Hepatocyte (in vitro differentiated cells): ENCODE measurements around the gene FREY1. TPM values are rescaled to one million over a fixed set of nuclear protein-coding genes. Genes with fewer than 3 reads are reported as not detected.
A peak's percentile ranks its signal among the peaks of the same experiment; 100 is the strongest.

Source experiments
- DNase-seq: peaks from one replicate; pipeline ENCODE4 v3.0.0-alpha.2; 2016; ENCODE audit warnings: low spot score
- H2AFZ ChIP-seq: fragments of 200-600 bp; sonication (generic); 2 replicates; pipeline ENCODE4 v1.6.0; 2016; ENCODE audit warnings: antibody characterized with exemption, mild to moderate bottlenecking
- H3K27ac ChIP-seq: fragments of 200-600 bp; sonication (generic); 2 replicates; pipeline ENCODE4 v1.5.1; 2016; ENCODE audit warnings: mild to moderate bottlenecking
- H3K27me3 ChIP-seq: fragments of 200-600 bp; sonication (generic); 2 replicates; pipeline ENCODE4 v1.6.1; 2016
- H3K36me3 ChIP-seq: fragments of 200-600 bp; sonication (generic); replicated peaks from 2 replicates; pipeline ENCODE4 v1.5.1; 2016; ENCODE audit warnings: low read depth; ENCODE audit not compliant: insufficient read depth
- H3K4me1 ChIP-seq: fragments of 200-600 bp; sonication (generic); 2 replicates; pipeline ENCODE4 v1.5.1; 2016; ENCODE audit warnings: mild to moderate bottlenecking, moderate library complexity; ENCODE audit not compliant: insufficient read depth
- H3K4me2 ChIP-seq: fragments of 200-600 bp; sonication (generic); 2 replicates; pipeline ENCODE4 v1.6.0; 2016
- H3K4me3 ChIP-seq: fragments of 200-600 bp; sonication (generic); 2 replicates; pipeline ENCODE4 v1.5.1; 2016; ENCODE audit warnings: mild to moderate bottlenecking
- H3K79me2 ChIP-seq: fragments of 200-600 bp; sonication (generic); 2 replicates; pipeline ENCODE4 v1.6.0; 2017; ENCODE audit warnings: mild to moderate bottlenecking
- H3K9me2 ChIP-seq: fragments of 200-600 bp; sonication (generic); replicated peaks from 2 replicates; pipeline ENCODE4 v1.6.0; 2017; ENCODE audit warnings: mild to moderate bottlenecking; ENCODE audit not compliant: insufficient read depth
- H3K9me3 ChIP-seq: fragments of 200-600 bp; sonication (generic); 2 replicates; pipeline ENCODE4 v1.5.1; 2016; ENCODE audit warnings: low read depth, mild to moderate bottlenecking
- H4K20me1 ChIP-seq: fragments of 200-600 bp; sonication (generic); 2 replicates; pipeline ENCODE4 v1.6.0; 2016; ENCODE audit warnings: mild to moderate bottlenecking; ENCODE audit not compliant: insufficient read depth, poor library complexity, severe bottlenecking
- CTCF ChIP-seq: fragments of 200-600 bp; sonication (generic); IDR thresholded peaks from 2 replicates; pipeline ENCODE4 v1.5.1; 2016; ENCODE audit warnings: antibody characterized with exemption, mild to moderate bottlenecking; ENCODE audit not compliant: poor library complexity
- EZH2 ChIP-seq: fragments of 200-600 bp; sonication (generic); IDR thresholded peaks from 2 replicates; pipeline ENCODE4 v1.6.1; 2016; ENCODE audit warnings: antibody characterized with exemption, mild to moderate bottlenecking, borderline replicate concordance
- EZH2phosphoT487 ChIP-seq: fragments of 200-600 bp; sonication (generic); IDR thresholded peaks from one replicate; pipeline ENCODE4 v1.6.1; 2018; ENCODE audit warnings: antibody characterized with exemption, mild to moderate bottlenecking, low read depth, moderate library complexity; ENCODE audit not compliant: unreplicated experiment, severe bottlenecking
- WGBS: methylation state at CpG from one replicate; pipeline ENCODE4 v1.1.6; 2016; ENCODE audit warnings: low lambda C conversion rate; ENCODE audit errors: missing lambda C conversion rate; 5-methylcytosine and 5-hydroxymethylcytosine counted together
- polyA plus RNA-seq: library from polyadenylated mRNA; unstranded; fragments of >200 nt; fragmentation: Nextera tagmentation; extraction: Ambion mirVana; gene quantifications from 2 replicates; pipeline ENCODE4 v1.2.1, GENCODE V29; 2016
- total RNA-seq: library from RNA; depleted of rRNA; stranded (reverse); fragments of >200 nt; gene quantifications from 2 replicates; pipeline ENCODE4 v1.2.3, GENCODE V29; 2014

Gene FREY1
- total and polyA plus RNA-seq, 2 experiments from 2014 or later: not detected

GRCh38 chr11:45927684-45928413 is 20.8 kb upstream of the FREY1 start:
- H3K4me2 ChIP-seq: no peak overlapping the region
- H3K4me3 ChIP-seq: no peak overlapping the region
- no peaks in the 10 kb centered on the region for H3K9me3 ChIP-seq
- TF ChIP-seq CTCF: no peak
- no peak for TF ChIP-seq EZH2phosphoT487
- no peak for TF ChIP-seq EZH2
- no peaks in the 10 kb centered on the region for H4K20me1 ChIP-seq
- 93% methylated on average over 26 of the region's 27 CpGs for WGBS
- no peaks in the 10 kb centered on the region for H3K79me2 ChIP-seq
- no peak overlapping the region for H2AFZ ChIP-seq
- H3K27ac ChIP-seq: no peak overlapping the region
- no peaks in the 10 kb centered on the region for H3K36me3 ChIP-seq
- H3K27me3 ChIP-seq: peaks cover 6% of the 10 kb centered on the region
- H3K4me1 ChIP-seq: no peaks in the 10 kb centered on the region
- DNase-seq: no peak
- H3K9me2 ChIP-seq: no peaks in the 10 kb centered on the region

DNA sequence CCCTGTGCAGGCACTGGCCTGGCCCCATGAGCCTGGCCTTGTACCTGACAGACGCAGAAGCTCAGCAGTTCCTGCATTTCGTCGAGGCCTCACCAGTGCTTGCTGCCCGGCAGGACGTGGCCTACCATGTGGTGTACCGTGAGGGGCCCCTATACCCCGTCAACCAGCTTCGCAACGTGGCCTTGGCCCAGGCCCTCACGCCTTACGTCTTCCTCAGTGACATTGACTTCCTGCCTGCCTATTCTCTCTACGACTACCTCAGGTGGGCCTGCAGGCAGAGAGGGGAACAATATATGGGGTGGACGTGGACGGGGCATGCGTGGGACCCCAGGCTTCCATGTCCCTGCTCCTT is 20.2 kb upstream of the FREY1 start:
- no peak overlapping the region for H3K4me3 ChIP-seq
- no peaks in the 10 kb centered on the region for H4K20me1 ChIP-seq
- no peaks in the 10 kb centered on the region for H3K4me1 ChIP-seq
- H3K9me2 ChIP-seq: no peaks in the 10 kb centered on the region
- peaks cover 8% of the 10 kb centered on the region for H3K27me3 ChIP-seq
- H3K4me2 ChIP-seq: no peak overlapping the region
- no peak overlapping the region for H3K27ac ChIP-seq
- TF ChIP-seq EZH2phosphoT487 (no peak), CTCF (no peak), EZH2 (no peak)
- 84% methylated on average over 15 of the region's 15 CpGs for WGBS
- no peaks in the 10 kb centered on the region for H3K79me2 ChIP-seq
- H3K36me3 ChIP-seq: no peaks in the 10 kb centered on the region
- DNase-seq: no peak
- no peaks in the 10 kb centered on the region for H3K9me3 ChIP-seq
- H2AFZ ChIP-seq: no peak overlapping the region

DNA sequence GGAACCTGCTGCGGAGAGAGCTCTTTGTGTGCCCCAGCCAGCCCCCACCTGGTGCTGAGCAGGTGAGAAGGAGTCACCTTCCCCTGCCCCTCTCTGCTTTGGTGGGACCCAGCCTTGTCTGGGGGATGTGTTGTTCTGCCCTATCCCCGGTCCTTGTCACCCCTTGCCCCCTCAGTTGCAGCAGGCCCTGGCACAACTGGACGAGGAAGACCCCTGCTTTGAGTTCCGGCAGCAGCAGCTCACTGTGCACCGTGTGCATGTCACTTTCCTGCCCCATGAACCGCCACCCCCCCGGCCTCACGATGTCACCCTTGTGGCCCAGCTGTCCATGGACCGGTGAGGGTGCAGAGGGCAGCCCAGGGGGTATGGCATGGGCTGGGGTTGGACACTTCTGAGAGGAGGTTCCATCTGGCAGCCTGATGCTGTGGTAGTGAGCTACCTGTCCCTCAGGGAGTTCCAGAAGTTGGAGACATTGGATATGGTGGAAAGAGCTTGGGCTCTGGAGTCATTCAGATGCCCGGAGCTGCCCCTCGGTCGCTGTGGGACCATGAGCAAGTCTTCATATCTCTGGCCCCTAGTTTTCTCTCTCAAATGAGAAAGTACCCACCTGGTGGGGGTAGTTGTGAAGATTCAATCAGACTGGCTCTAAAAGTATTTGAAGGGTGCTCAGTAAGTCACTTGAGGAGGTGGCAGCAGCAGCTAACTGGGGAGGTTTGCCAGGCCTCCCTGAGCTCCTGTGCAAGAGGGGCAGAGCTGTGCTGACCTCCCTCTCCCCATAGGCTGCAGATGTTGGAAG is 19.7 kb upstream of the FREY1 start:
- no peak overlapping the region for H3K4me3 ChIP-seq
- peaks cover 8% of the 10 kb centered on the region for H3K27me3 ChIP-seq
- H4K20me1 ChIP-seq: no peaks in the 10 kb centered on the region
- H2AFZ ChIP-seq: no peak overlapping the region
- H3K36me3 ChIP-seq: no peaks in the 10 kb centered on the region
- H3K27ac ChIP-seq: no peak overlapping the region
- 96% methylated on average over 12 of the region's 12 CpGs for WGBS
- peaks cover 5% of the 10 kb centered on the region for H3K4me1 ChIP-seq
- H3K9me2 ChIP-seq: no peaks in the 10 kb centered on the region
- TF ChIP-seq CTCF (no peak), EZH2phosphoT487 (no peak), EZH2 (no peak)
- peak; percentile 2 for DNase-seq
- H3K9me3 ChIP-seq: no peaks in the 10 kb centered on the region
- no peak overlapping the region for H3K4me2 ChIP-seq
- no peaks in the 10 kb centered on the region for H3K79me2 ChIP-seq
